Nephron progenitor cell (in vitro differentiated cells): Measurements from ENCODE around the gene IFIT2.
"Not testable (repeated sequence)": the region's sequence is repeated elsewhere in the genome, so short reads cannot be mapped to it uniquely, and the experiment has no call there.

Experiments
- DNase-seq: peaks from one replicate; pipeline ENCODE4 v3.0.0; 2021
- H3K27ac Mint-ChIP-seq: 2 replicates; pipeline ENCODE4 v1.8.0; 2021; ENCODE audit warnings: mild to moderate bottlenecking, moderate library complexity, mixed read lengths
- H3K27me3 Mint-ChIP-seq: 2 replicates; pipeline ENCODE4 v1.8.0; 2021; ENCODE audit warnings: mild to moderate bottlenecking, low read depth, mixed read lengths; ENCODE audit not compliant: poor library complexity
- H3K36me3 Mint-ChIP-seq: 2 replicates; pipeline ENCODE4 v1.8.0; 2021; ENCODE audit warnings: low read depth, mixed read lengths
- H3K4me1 Mint-ChIP-seq: 2 replicates; pipeline ENCODE4 v1.8.0; 2021; ENCODE audit warnings: mixed read lengths
- H3K4me3 Mint-ChIP-seq: 2 replicates; pipeline ENCODE4 v1.8.0; 2021; ENCODE audit warnings: mild to moderate bottlenecking, moderate library complexity, mixed read lengths
- H3K9me3 Mint-ChIP-seq: 2 replicates; pipeline ENCODE4 v1.8.0; 2021; ENCODE audit warnings: mild to moderate bottlenecking, moderate library complexity, mixed read lengths
- TF ChIP-seq, protein P1 (sequence below): fragments of 200-600 bp; sonication (generic); IDR thresholded peaks from 2 replicates; pipeline ENCODE4 v1.5.0; 2021; ENCODE audit warnings: antibody characterized with exemption

The IFIT2 gene, protein sequence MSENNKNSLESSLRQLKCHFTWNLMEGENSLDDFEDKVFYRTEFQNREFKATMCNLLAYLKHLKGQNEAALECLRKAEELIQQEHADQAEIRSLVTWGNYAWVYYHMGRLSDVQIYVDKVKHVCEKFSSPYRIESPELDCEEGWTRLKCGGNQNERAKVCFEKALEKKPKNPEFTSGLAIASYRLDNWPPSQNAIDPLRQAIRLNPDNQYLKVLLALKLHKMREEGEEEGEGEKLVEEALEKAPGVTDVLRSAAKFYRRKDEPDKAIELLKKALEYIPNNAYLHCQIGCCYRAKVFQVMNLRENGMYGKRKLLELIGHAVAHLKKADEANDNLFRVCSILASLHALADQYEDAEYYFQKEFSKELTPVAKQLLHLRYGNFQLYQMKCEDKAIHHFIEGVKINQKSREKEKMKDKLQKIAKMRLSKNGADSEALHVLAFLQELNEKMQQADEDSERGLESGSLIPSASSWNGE

DNA sequence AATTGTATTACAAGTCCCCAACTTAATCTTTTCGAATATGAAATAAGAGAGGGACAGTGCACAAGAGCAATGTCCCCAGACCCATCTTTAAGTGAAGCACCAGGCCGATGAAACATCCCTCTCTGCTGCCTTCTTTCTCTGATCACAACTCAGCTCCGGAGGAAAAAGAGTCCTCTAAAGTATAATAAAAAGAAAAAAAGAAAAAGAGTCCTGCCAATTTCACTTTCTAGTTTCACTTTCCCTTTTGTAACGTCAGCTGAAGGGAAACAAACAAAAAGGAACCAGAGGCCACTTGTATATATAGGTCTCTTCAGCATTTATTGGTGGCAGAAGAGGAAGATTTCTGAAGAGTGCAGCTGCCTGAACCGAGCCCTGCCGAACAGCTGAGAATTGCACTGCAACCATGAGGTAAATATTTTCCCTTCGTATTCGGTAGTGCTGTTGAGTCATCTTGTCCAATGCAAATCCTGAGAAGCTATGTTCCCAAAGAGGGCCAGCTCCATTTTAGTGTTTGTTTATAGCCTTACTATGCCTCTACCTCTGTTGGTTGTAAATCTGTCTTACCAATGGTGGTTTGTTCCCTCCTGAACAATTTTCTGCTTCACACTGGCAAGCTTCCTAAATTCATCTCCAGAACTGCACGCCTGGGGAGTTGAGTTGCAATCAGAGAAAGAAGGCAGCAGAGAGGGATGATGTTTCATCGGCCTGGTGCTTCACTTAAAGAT, at the start of gene IFIT2:
Gene IFIT2 (plus strand): TSS at position 326 of the 725 bp plus-strand sequence. CDS start 78 bp downstream, at position 404.
- H3K4me1 Mint-ChIP-seq: peaks cover 28% of the 10 kb centered on the region
- H3K4me3 Mint-ChIP-seq: no peak within 1 kb of the TSS
- TF ChIP-seq, protein P1, sequence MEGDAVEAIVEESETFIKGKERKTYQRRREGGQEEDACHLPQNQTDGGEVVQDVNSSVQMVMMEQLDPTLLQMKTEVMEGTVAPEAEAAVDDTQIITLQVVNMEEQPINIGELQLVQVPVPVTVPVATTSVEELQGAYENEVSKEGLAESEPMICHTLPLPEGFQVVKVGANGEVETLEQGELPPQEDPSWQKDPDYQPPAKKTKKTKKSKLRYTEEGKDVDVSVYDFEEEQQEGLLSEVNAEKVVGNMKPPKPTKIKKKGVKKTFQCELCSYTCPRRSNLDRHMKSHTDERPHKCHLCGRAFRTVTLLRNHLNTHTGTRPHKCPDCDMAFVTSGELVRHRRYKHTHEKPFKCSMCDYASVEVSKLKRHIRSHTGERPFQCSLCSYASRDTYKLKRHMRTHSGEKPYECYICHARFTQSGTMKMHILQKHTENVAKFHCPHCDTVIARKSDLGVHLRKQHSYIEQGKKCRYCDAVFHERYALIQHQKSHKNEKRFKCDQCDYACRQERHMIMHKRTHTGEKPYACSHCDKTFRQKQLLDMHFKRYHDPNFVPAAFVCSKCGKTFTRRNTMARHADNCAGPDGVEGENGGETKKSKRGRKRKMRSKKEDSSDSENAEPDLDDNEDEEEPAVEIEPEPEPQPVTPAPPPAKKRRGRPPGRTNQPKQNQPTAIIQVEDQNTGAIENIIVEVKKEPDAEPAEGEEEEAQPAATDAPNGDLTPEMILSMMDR: no peak
- H3K9me3 Mint-ChIP-seq: peaks cover 22% of the 10 kb centered on the region
- peaks cover under 1% of the 10 kb centered on the region for H3K27me3 Mint-ChIP-seq
- H3K36me3 Mint-ChIP-seq: peaks cover 7% of the 10 kb centered on the region
- peak within 1 kb of the TSS; percentile 91 for H3K27ac Mint-ChIP-seq
- no peak for DNase-seq

DNA sequence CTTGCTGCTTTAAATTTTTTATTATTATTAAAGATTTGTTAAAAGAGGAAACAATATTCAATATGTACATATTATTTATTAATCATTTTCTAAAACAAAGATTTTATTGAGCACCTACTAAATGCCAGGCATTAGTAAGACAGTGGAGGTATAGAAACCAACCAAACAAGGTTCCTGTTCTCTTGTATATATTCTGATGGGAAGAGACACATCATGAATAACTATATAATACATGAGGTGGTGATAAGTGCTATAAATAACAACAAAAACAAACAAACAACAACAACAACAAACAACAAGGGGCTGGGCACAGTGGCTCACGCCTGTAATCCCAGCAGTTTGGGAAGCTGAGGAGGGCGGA, 49.6 kb upstream of the IFIT2 start:
- peaks cover 7% of the 10 kb centered on the region for H3K4me1 Mint-ChIP-seq
- H3K27me3 Mint-ChIP-seq: peaks cover 17% of the 10 kb centered on the region
- TF ChIP-seq, protein P1: no peak
- no peak for DNase-seq
- H3K4me3 Mint-ChIP-seq: no peak overlapping the region
- peaks cover 34% of the 10 kb centered on the region for H3K9me3 Mint-ChIP-seq
- no peak overlapping the region for H3K27ac Mint-ChIP-seq
- H3K36me3 Mint-ChIP-seq: peaks cover 8% of the 10 kb centered on the region

DNA sequence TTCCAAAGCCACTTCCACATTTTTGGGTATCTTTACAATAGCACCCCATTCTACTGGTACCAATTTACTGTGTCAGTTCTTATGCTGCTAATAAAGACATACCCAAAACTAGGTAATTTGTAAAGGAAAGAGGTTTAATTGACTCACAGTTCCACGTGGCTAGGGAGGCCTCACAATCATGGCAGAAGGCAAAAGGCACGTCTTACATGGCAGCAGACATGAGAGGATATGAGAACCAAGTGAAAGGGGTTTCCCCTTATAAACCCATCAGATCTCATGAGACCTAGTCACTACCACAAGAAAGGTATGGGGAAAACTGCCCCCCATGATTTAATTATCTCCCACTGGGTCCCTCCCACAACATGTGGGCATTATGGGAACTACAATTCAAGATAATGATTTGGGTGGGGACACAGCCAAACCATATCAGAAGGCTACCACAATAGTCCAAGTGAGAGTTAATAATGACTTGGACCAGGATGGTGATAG, 46.7 kb upstream of the IFIT2 start:
- H3K36me3 Mint-ChIP-seq, H3K4me1 Mint-ChIP-seq, H3K27ac Mint-ChIP-seq, DNase-seq, H3K4me3 Mint-ChIP-seq: not testable (repeated sequence)
- H3K27me3 Mint-ChIP-seq: peaks cover 19% of the 10 kb centered on the region
- H3K9me3 Mint-ChIP-seq: peaks cover 30% of the 10 kb centered on the region

DNA sequence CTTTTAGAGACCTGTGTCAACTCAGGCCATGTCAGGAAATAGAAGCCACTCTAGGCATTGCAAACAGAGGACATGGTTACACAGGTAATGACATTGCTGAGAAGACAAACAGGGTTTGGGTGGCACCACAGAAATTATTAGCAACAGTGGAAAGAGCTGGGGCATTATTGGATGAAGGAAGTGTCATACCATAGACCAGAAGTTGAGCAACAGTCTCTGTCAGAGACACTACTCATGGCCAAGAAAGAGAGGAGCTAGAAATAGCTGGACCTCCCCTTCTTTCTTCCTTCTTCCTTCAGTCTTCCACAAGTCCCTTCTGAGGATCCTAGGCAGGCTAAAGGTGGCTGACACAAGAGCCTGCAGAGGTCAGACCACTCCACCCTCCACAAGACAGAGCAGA, 46.1 kb upstream of the IFIT2 start:
- no peak overlapping the region for H3K27ac Mint-ChIP-seq
- no peak for DNase-seq
- TF ChIP-seq, protein P1: no peak
- H3K27me3 Mint-ChIP-seq: peaks cover 16% of the 10 kb centered on the region
- peaks cover 6% of the 10 kb centered on the region for H3K4me1 Mint-ChIP-seq
- H3K36me3 Mint-ChIP-seq: peaks cover 8% of the 10 kb centered on the region
- peaks cover 30% of the 10 kb centered on the region for H3K9me3 Mint-ChIP-seq
- H3K4me3 Mint-ChIP-seq: no peak overlapping the region

DNA sequence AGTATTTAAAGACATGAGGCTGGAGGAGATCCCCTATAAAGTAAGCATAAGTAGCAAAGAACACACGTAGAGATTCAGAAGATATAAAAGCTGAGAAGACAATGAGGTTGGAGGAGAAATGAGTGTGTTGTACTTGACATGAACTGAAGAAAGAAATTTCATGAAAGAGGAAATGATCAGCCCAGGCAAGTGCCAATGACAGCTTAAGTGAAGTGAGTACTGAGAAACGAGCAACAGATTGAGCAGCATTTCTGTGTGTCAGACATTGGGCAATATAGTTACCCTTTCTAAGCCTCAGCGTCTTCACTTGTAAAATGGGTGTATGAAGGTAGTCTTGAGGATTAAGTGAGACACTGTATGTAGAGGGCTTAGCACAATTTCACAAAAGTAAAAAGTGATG, 45.5 kb upstream of the IFIT2 start:
- TF ChIP-seq, protein P1: no peak
- H3K4me1 Mint-ChIP-seq: peaks cover under 1% of the 10 kb centered on the region
- H3K36me3 Mint-ChIP-seq: peaks cover 8% of the 10 kb centered on the region
- no peak for DNase-seq
- H3K27ac Mint-ChIP-seq: no peak overlapping the region
- H3K9me3 Mint-ChIP-seq: peaks cover 30% of the 10 kb centered on the region
- peaks cover 11% of the 10 kb centered on the region for H3K27me3 Mint-ChIP-seq
- H3K4me3 Mint-ChIP-seq: no peak overlapping the region

DNA sequence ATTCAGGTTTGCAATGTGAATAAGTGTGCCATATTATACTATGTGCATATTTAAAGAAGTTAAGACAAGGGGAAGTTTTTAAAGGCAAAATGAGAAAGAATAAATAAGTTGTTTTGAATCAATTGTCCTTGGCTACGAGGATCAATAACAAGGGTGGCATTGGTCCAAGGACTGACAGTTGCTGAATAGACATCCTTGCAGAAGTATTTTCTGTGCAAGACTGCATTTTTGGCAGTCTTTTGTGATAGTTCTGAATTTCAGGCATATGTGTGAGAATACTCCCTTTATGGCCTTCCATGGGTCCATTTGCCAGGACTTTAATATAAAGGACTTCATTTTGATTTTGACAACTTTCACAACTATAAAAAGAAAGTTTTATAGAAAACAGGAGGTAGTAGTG, 44.9 kb upstream of the IFIT2 start:
- Mint-ChIP-seq H3K27me3 (peaks cover 11% of the 10 kb centered on the region), H3K4me3 (no peak overlapping the region), H3K9me3 (peaks cover 30% of the 10 kb centered on the region), H3K27ac (no peak overlapping the region), H3K4me1 (no peaks in the 10 kb centered on the region), H3K36me3 (peaks cover 8% of the 10 kb centered on the region)
- TF ChIP-seq, protein P1: no peak
- no peak for DNase-seq
